ENCODE results near the gene ERC2.

DNA sequence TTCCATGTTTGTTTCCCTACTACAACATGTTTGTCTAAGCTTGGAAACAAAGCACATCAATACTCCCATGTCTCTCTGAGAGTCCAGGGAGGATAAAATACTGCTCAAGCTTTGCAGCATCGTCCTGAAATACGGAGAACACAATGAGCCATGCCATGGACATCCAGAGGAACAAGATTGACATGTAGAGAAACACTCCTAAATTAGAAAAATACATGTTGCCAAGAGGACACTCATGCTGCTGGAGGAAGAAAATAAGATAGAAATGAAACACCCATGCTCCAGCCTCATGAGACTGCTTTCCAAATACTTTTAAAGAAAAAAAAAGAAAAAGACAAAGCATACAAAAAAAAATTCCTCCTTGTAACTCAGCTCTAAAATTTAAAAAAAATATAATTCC lies 387.0 kb downstream of the ERC2 start:
- TF ChIP-seq, protein P1, sequence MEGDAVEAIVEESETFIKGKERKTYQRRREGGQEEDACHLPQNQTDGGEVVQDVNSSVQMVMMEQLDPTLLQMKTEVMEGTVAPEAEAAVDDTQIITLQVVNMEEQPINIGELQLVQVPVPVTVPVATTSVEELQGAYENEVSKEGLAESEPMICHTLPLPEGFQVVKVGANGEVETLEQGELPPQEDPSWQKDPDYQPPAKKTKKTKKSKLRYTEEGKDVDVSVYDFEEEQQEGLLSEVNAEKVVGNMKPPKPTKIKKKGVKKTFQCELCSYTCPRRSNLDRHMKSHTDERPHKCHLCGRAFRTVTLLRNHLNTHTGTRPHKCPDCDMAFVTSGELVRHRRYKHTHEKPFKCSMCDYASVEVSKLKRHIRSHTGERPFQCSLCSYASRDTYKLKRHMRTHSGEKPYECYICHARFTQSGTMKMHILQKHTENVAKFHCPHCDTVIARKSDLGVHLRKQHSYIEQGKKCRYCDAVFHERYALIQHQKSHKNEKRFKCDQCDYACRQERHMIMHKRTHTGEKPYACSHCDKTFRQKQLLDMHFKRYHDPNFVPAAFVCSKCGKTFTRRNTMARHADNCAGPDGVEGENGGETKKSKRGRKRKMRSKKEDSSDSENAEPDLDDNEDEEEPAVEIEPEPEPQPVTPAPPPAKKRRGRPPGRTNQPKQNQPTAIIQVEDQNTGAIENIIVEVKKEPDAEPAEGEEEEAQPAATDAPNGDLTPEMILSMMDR (conservative IDR thresholded peaks at IDR 0.05; ENCODE audit: low read depth, low read length): no peak
- no peak for TF ChIP-seq EZH2 (IDR thresholded peaks at IDR 0.05; ENCODE audit: borderline replicate concordance, low read depth, low read length, poor library complexity, severe bottlenecking)

Measured in A673 (cell line).